Dedifferentiated amniotic fluid mesenchymal stem cell (primary cell): ENCODE results near the gene DOLPP1.
"Not testable (repeated sequence)": the region's sequence is repeated elsewhere in the genome, so short reads cannot be mapped to it uniquely, and the experiment has no call there.

Source experiments
- DNase-seq: peaks from one replicate; pipeline ENCODE4 v3.0.0-alpha.2; 2016; ENCODE audit errors: extremely low spot score

DOLPP1 gene

DNA sequence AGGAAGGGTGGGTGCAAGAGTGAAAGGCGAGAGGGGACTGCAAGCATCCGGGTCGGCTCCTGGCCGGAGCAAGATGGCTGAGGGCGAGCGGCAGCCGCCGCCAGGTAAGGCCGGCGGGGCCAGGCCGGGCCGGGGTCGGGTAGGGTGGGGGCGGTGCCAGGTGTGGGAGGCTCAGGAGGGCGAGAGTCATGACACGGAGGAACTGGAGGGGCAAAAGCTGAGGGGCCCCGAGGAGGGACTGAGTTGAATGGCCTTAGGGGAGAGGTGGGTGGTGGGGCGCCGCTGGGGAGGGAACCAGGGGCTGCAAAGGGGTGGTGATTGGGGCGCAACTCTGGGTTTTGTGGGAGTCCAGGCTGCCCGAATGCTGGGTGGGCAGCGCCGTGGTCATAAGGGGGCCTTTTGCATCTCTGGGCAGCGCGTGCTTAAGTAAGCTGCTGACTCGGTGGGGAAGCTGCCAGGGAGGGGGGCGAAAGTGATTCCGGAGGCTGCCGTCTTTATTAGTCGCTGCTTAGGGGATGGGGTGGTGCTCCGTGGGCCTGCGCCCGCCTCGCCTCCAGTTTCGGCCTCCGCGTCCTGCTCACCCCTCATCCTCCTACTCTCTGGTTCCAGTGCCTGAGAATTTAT lies 30.7 kb downstream of the DOLPP1 start:
- DNase-seq, result peak; percentile 15

DNA sequence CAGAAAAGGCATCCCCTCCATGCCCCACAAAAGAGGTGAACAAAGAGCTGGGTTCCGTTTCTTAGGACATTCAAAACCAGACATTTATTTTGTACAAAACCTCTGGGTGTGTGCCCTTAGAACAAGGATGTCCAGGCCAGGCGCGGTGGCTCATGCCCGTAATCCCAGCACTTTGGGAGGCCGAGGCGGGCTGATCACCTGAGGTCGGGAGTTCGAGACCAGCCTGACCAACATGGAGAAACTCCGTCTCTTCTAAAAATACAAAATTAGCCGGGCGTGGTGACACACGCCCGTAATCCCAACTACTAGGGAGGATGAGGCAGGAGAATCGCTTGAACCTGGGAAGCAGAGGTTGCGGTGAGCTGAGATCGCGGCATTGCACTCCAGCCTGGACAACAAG lies 31.6 kb downstream of the DOLPP1 start:
- DNase-seq, result not testable (repeated sequence)

DNA sequence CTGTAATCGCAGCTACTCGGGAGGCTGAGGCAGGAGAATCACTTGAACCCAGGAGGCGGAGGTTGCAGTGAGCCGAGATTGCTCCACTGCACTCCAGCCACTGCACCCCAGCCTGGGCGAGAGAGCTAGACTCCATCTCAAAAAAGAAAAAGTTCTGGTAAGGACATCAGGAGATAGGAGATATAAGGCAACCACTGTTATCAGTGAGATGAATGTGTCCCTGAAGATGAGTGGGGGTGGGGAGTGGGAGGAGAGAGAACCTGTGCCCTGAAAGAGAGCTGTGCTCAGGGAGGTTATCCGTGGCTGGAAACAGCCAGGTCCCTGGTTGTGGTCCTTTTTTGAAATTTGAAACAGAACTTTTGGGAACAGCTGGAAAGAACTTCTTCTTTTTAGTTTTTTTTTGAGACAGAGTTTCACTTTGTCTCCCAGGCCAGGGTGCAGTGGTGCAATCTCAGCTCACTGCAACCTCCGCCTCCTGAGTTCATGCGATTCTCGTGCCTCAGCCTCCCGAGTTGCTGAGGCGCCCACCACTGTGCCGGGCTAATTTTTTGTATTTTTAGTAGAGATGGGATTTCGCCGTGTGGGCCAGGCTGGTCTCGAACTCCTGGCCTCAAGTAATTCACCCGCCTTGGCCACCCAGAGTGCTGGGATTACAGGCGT lies 32.9 kb downstream of the DOLPP1 start:
- DNase-seq, result no peak

DNA sequence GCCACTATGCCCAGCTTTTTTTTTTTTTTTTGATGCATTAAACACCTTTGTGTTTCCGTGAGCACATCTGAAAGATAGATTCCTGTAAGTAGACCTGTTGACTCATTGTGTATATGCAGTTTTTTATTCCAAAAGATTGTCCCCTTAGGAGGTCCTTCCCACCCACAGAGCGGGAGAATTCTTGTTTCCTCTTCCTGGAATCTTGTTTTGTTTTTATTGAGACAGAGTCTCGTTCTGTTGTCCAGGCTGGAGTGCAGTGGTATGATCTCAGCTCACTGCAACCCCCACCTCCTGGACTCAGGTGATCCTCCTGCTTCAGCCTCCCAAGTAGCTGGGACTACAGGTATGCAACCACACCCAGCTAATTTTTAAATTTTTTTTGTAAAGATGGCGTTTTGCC lies 37.9 kb downstream of the DOLPP1 start:
- DNase-seq, result no peak

DNA sequence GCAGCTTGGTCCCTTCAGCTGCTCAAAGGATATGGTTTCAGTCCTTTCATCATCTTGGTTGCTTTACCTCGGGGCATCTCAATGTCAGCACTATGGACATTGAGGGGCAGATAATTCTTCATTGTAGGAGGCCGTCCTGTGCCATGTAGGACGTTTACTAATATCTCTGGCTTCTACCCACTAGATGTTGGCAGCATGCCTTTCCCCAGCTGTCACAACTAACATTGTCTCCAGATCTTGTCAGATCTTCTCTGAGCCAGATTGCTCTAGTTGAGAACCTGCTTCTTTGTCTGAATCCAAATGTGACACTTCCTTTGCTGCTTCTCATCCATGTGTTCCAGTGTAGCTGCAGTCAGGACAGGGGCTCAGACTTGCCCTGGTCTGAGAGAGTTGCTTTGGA lies 40.6 kb downstream of the DOLPP1 start:
- DNase-seq, result no peak

DNA sequence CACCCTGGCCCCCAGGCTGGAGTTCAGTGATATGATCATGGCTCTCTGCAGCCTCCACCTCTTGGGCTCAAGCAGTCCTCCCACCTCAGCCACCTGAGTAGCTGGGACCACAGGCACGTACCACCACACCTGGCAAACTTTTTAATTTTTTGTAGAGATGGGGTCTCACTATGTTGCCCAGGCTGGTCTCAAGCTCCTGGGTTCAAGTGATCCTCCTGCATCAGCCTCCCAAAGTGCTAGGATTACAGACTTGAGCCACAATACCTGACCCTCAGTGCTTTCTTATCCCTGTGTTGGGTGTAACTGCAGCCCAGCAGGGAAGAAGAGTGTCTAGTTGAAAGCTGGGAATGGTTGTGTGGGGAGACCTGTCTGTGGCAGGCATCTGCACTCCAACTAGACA lies 41.2 kb downstream of the DOLPP1 start:
- DNase-seq, result no peak

DNA sequence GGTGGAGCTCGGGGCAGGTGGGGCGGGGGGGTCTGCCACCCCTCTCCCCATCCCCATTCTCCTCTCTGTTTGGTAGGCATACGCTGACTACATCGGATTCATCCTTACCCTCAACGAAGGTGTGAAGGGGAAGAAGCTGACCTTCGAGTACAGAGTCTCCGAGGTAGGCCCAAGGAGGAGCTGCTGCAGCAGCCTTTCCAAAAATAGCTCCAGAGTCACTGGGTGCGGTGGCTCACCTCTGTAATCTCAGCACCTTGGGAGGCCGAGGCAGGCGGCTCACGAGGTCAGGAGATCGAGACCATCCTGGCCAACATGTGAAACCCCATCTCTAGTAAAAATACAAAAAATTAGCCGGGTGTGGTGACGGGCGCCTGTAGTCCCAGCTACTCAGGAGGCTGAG lies 42.1 kb downstream of the DOLPP1 start:
- not testable (repeated sequence) for DNase-seq

DNA sequence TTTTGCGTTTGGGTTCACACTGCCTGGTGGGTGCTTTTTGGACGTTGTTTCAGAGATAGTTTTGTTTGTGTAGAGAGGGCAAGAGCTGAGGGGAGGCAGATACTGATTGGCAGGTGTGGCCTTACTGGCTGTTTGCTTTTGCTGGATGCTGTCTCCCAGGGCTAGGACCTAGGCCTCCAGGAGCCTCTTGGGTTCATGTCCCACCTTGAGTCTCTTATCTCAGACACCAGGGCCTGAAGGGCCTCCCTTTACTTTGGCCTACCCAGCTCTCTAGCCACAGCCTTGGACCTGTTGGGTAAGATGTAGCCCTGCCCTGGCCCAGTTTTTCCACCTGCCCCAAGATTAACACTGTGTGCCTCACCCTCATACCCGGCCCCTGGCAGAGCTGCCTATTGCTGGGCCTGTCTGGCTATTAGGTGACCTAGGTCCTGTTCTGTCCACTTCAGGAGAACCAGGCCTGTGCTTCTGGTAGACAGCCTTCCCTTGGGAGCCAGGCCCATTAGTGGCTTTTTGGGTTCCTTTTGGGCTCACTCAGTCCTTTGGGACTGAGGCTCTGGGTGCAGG lies 43.7 kb downstream of the DOLPP1 start:
- no peak for DNase-seq

DNA sequence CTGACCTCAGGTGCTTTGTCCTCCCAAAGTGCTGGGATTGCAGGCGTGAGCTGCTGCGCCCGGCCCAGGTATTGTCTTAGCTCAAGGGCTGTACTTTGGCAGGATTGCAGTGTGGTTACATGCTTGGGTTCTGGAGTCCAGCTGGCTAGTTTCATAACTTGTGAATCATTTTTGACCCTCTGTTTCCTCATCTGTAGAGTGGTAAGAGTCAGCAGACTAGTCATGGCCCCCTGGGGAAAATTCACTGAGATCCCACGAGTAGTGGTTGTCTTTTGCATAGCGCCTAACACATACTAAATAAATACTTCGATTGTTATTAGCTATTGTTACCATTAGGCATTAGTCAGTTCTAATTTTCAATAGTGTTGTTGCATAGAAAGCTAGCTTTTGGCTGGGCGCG lies 44.6 kb downstream of the DOLPP1 start:
- DNase-seq, result no peak

DNA sequence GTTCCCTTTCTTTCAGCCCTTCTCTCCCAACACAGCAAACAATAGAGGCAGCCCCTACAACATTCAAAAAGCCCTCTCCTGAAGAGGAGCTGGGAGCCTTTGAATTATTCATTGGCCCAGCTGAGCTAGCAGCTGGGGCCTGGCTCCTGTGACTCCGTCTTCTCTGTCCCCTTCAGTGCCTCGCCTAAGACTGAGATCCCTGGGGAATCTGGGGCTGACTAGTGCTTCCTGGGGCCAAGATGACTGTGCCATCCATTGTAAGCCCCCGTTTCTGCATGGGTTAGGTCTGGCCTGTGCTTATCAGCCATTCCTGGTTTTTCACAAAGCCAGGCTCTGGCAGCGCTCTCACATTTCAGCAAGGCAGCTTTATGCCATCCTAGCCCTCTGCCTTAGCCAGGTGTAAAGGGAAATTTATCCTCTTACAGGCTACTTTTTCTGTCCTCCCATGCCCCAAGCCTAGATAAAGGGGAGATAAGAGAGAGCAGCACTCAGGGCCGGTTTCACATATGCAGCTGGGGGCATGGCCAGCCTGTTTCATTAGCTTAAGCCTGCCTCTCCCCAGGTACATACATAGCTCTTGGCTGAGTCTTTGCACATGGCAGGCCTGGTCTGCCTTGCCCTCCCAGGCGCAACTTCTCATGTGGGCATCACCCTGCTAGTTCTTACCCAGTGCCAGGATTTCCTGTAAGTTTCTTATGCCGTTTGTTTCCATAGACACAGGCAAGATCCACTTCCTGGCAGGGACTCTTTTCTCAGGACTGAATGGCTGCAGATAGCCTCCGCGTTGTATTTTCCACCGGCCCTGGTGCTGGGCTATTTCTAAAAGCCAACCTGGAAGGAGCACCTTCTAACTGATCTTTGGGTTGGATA lies 46.1 kb downstream of the DOLPP1 start:
- no peak for DNase-seq

DNA sequence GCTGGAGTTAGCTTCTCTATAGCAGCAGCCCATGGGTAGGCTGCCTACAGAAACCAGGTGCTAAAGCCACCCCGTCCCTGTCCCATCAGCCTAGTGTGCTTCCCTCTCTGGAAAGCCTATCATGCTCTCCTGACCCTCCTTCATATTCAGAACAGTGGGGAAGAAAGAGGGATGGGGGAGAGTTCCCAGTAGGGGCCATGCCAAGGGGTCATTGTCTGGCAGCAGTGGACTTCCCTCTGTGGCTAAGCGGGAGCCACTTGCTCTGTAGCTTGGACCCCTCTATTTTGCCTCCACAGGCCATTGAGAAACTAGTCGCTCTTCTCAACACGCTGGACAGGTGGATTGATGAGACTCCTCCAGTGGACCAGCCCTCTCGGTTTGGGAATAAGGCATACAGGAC lies 47.8 kb downstream of the DOLPP1 start:
- no peak for DNase-seq

DNA sequence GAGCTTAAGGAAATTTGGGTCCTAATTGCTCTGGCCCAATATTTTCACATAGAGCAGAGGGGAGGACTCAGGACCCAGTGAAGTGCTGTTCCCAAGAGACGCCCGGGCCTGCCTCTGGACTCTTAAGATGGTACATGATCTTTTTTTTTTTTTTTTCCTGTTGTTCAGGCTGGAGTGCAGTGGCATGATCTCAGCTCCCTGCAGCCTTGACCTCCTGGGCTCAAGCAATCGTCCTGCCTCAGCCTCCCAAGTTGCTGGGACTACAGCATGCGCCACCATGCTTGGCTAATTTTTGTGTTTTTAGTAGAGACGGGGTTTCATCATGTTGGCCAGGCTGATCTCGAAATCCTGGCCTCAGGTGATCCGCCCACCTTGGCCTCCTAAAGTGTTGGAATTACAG lies 49.4 kb downstream of the DOLPP1 start:
- DNase-seq, result not testable (repeated sequence)

DNA sequence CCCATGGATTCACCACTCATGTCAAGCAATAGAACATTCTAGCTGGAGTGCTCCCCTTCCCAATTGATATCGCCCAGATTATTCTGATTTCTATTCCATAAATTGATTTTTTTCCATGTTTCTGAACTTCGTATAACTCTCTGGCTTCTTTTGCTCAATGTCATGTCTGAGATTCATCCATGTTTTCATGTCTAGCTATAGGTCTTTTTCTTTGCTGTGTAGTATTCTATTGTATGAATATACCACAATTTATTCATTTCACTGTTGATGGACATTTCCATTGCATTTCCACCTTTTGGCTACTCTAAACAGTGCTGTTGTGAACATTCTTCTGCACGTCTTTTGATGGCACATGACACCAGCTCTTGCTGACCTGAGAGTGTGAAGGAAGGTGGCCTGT lies 49.9 kb downstream of the DOLPP1 start:
- no peak for DNase-seq

DNA sequence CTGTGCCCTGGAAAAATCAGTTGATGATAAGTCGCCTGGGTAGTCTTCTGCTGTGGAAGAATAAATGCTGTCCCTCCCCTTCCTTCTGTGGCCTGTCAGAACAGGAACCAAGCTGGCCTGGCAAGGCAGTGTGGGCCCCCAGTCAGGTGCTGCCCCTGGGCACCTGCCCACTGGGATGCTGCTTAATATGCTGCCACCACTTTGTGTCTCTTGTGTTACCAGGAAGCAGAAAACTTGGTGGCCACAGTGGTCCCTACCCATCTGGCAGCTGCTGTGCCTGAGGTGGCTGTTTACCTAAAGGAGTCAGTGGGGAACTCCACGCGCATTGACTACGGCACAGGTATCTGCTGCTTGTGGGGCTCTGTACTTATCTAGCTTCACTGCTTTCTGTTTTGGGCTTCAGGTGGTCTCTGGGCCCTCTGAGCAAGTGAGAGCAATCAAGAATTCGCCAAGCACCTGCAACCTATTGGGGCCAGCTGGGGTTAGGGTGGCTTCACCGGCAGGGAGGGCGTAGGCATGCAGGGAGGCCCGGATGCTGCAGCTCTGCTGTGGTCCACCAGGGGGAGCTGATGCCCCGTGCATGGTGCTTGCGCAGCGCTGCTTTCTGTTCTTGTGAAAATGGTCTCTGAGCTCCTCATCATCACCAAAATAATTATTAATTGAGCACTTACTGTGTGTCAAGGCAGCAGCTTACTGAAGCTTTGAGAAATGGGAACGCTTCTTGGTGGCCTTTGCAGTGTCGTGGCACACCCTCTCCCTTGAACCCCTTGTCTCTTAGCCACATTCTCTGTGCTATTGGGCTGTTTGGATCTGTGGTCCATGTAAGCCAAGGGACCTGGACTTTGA lies 50.6 kb downstream of the DOLPP1 start:
- DNase-seq, result peak; percentile 56

DNA sequence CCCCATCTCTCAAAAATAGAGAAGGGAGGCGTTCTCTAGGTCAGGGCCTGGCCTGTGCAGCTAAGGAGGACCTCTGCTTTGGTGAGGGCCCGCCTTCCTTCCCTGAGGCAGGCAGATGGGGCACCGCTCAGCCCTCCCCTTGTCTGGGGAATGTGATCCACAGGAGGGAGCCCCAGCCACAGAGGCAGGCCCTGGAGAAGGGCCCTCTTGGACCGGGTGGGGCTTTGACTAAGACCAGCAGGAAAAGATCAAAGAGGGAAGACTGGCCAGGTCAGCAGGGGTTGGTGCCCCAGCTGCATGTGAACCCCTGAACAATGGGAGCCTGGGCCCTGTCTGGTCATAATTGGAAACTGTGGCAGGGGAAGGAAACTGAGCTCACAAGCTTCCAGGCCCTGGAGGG lies 52.2 kb downstream of the DOLPP1 start:
- no peak for DNase-seq

DNA sequence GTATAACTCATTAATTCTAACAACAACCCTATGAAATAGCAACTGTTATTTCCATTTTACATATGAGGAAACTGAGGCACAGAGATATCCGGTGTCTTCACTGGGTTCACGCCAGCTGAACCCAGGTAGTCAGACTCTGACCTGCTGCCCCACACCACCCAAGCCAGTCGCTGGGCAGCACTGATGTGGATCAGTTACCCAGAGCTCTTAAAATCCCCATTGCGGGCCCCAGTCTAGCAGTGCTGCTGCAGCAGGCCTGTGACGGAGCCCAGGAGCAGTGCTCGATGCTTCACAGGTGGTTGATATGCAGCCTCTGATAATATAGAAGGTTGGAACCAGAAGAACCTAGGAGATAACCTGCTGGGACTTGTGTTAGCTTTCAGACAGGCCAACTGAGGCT lies 54.6 kb downstream of the DOLPP1 start:
- DNase-seq, result no peak

DNA sequence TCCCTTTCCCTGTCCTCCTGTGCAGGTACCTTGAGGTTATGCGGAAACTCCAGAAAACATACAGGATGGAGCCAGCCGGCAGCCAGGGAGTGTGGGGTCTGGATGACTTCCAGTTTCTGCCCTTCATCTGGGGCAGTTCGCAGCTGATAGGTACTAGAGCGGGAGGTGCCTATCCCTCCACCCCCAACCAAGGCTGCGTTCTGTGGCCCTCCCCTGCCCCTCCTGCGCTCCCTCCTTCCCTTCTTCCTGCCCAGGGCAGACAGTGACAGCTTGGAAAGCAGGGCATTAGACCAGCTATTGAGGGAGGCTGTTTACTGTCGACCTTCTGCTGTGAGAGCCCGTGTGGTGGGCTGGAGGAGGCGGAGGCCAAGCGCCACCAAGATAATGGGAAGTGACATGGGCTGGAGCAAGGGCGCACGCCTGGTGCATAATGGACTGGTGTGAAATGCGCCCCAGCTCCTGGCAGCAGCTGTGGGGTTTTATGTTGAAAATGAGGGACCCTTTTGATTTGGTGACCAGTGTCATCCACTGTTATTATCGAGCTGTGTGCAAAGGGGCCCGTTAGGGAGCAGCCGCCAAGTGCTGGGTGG lies 55.6 kb downstream of the DOLPP1 start:
- no peak for DNase-seq

DNA sequence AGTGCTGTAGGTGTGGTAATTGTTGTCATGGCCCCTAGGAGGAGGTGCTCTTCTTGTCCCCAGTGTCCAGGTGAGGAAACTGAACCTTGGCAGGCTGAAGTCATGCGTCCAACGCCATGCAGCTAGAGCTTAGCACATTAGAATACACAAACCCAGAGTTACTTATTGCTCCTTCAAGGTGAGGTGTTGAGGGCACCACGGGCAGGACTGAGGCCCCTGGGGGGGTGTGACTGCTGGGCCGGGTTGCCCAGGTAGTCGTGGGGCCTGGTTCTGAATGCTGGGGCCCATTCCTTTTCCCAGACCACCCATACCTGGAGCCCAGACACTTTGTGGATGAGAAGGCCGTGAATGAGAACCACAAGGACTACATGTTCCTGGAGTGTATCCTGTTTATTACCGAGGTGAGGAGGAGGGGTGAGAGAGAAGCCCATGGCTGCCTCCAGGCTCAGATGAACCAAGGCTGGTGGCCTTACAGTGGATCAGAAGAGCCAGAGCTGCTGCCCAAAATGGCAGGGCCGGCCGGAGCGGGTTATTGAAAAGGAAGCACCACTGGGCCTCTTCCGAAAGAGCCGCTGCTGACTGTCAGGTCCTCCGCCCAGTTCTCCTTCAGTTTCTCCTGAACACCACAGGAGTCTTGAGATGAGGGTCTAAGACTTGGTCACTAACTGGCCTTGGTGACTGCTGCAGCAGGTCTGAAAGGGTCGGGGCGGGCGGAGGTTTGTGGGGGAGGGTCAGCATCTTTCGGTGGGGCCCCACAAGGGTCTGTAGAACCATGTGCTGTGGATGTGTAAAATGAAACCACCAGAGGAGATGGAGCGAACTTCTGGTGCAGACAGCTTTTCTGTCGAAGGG lies 56.6 kb downstream of the DOLPP1 start:
- DNase-seq, result no peak

DNA sequence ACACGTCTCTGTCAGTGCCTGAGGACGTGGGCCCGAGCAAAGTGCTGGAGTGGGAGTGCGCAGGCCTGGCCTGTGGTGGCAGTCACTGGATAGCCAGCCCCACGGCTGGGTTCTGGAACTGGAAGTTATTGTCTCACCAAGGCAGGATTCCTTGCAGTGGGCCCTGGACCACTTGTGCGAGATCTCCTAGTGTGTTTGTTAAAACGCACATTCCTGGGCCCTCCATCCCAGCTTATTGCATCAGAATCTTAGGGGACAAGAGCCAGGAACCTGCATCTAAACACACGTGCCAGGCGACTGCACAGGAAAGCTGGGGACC lies 57.2 kb downstream of the DOLPP1 start:
- DNase-seq, result no peak

DNA sequence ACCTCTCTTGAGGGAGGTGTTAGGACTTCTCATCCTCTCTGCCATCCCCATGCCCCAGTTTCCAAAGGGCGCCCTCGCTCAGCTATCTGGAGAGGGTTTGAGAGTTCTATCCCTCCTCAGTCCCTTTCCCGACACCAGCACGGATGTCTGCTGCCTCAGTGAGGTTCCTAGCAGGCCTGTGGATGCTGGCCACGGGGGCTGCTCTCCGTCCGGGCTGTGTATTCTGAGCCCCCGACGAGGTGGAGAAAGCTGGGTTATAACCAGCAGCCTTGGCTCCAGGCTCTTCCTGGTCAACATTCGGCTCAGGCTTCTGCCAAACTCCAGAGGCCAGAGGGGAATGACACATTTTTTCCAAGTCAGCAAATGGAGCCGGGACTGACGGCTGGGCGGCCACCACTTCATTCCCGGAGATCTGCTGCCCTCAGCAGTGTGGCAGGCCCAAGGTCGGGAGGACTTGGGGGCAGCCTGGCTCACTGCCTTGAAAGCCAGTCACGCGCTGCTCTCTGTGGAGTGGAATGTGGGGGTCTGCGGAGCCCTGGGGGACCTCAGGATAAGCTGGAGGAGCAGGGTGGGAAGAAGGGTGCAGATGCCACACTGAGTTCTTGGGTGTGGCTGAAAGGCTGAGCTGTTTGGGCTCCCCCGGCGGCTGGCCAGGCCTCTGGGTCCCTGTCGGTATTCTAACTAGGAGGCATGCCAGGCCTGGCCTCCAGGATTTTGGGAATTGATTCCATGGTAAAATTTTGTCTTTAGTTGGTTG lies 57.7 kb downstream of the DOLPP1 start:
- DNase-seq, result peak; percentile 66
